ENCODE results near the gene MAP3K21.

DNA sequence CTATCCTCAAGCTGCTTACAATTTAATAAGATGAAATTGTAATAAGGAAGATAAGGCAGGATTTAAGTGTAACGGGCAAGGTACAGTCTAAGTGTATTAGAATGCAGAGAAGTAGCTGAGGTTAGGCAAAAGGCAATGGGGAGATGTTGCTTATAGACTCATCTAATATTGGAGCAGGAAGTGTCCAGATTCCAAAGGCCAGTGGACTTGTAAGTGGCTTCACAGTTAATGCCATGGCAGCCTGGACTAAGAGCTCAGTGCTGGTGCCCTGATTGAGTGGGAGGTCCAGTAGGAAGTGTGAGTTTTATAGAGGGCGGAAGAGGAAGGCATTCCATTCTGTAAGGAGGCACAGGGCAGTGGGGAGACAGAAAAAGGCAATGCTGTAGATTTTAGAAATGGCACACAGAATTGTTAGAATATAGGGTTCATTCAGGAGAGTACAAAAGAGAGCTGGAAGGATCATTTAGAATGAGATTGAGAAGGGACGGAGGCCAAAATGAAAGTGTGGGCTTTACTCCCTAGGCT is 12.6 kb downstream of the MAP3K21 start:
- TF ChIP-seq EZH2 (IDR thresholded peaks at IDR 0.05) (no peak), EZH2phosphoT487 (IDR thresholded peaks at IDR 0.05) (no peak)
- TF ChIP-seq, protein P1, sequence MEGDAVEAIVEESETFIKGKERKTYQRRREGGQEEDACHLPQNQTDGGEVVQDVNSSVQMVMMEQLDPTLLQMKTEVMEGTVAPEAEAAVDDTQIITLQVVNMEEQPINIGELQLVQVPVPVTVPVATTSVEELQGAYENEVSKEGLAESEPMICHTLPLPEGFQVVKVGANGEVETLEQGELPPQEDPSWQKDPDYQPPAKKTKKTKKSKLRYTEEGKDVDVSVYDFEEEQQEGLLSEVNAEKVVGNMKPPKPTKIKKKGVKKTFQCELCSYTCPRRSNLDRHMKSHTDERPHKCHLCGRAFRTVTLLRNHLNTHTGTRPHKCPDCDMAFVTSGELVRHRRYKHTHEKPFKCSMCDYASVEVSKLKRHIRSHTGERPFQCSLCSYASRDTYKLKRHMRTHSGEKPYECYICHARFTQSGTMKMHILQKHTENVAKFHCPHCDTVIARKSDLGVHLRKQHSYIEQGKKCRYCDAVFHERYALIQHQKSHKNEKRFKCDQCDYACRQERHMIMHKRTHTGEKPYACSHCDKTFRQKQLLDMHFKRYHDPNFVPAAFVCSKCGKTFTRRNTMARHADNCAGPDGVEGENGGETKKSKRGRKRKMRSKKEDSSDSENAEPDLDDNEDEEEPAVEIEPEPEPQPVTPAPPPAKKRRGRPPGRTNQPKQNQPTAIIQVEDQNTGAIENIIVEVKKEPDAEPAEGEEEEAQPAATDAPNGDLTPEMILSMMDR (IDR thresholded peaks at IDR 0.05): no peak
